ENCODE results near the gene SPATA1. TPM values are rescaled to one million over a fixed set of nuclear protein-coding genes. Genes with fewer than 3 reads are reported as not detected.
A peak's percentile ranks its signal among the peaks of the same experiment; 100 is the strongest.

SPATA1 gene
- total RNA-seq, 4 donors from 2014 or later, result 0.14 to 1.6 TPM; not detected in 2

GRCh38 chr1:84603941-84604830 is 98.0 kb downstream of the SPATA1 start:
- Histone ChIP-seq H3K36me3 (no peaks in the 10 kb centered on the region), H3K4me1 (peaks cover 0 to 10% (median 2%) of the 10 kb centered on the region in 4 donors), H3K9me3 (peaks cover 6 to 14% of the 10 kb centered on the region in 2 donors), H3K27ac (peak overlapping the region; percentile 55 to 79 (median 70)), H3K4me3 (peak overlapping the region in 2 of 4 donors; percentile 2 to 26), H3K27me3 (no peaks in the 10 kb centered on the region)
- WGBS, 2 donors (ENCODE audit: low coverage in 1 of 2), result 36 to 65% methylated on average over 2 to 15 of the region's 15 CpGs
- DNase-seq, result no peak
- intact Hi-C loops (cut with DNase I; ENCODE audit: low total_unique reads), result loop anchor here (2.0 to 10.0 kb wide), 2 partner anchors 99 to 161 kb away; partner anchors contain the start of genes GNG5 and SPATA1
- in situ Hi-C loops (cut with MboI; ENCODE audit: low pct_ligation_motif_present in 1 of 4, low pct_unique_long_range_greater_than_20kb in 1 of 4, low sequenced_read_pairs in 3 of 4), result loop anchor here in 3 of 4 donors (25.0 kb wide), 2 partner anchors 167 to 467 kb away; partner anchors contain the start of gene PRKACB (in 2 of the 3)
- TF ChIP-seq CTCF (IDR thresholded peaks at IDR 0.05), result peak; percentile 21 to 55 (median 45)
- no peak for TF ChIP-seq POLR2A (IDR thresholded peaks at IDR 0.05)
- peak in 1 of 3 donors; percentile 16 for TF ChIP-seq POLR2AphosphoS5 (IDR thresholded peaks at IDR 0.05)
- no peak for TF ChIP-seq EP300 (IDR thresholded peaks at IDR 0.05; ENCODE audit: low read depth)

GRCh38 chr1:84605157-84605556 is 99.0 kb downstream of the SPATA1 start:
- no peak overlapping the region for H3K4me3 ChIP-seq
- in situ Hi-C loops (cut with MboI; ENCODE audit: low pct_ligation_motif_present in 1 of 4, low pct_unique_long_range_greater_than_20kb in 1 of 4, low sequenced_read_pairs in 3 of 4), result loop anchor here in 3 of 4 donors (25.0 kb wide), 2 partner anchors 168 to 468 kb away; partner anchors contain the start of gene PRKACB (in 2 of the 3)
- no peaks in the 10 kb centered on the region for H3K36me3 ChIP-seq
- no peak for DNase-seq
- WGBS, 2 donors (ENCODE audit: low coverage in 1 of 2), result 92 to 100% methylated on average over 1 of the region's 1 CpG
- no peak for TF ChIP-seq CTCF (IDR thresholded peaks at IDR 0.05)
- no peaks in the 10 kb centered on the region for H3K27me3 ChIP-seq
- peaks cover 0 to 6% (median 2%) of the 10 kb centered on the region in 4 donors for H3K4me1 ChIP-seq
- intact Hi-C loops (cut with DNase I; ENCODE audit: low total_unique reads), result loop anchor here (2.0 to 10.0 kb wide), 2 partner anchors 100 to 162 kb away; partner anchors contain the start of genes GNG5 and SPATA1
- H3K27ac ChIP-seq, result peak overlapping the region in 2 of 4 donors; percentile 78 to 79
- peaks cover 6 to 14% of the 10 kb centered on the region in 2 donors for H3K9me3 ChIP-seq

GRCh38 chr1:84606977-84607376 is 100.8 kb downstream of the SPATA1 start:
- intact Hi-C loops (cut with DNase I; ENCODE audit: low total_unique reads) (loop anchor here (10.0 kb wide), 1 partner anchor 102 kb away; the partner anchor contains the start of genes GNG5 and SPATA1), in situ Hi-C loops (cut with MboI; ENCODE audit: low pct_ligation_motif_present in 1 of 4, low pct_unique_long_range_greater_than_20kb in 1 of 4, low sequenced_read_pairs in 3 of 4) (loop anchor here in 3 of 4 donors (25.0 kb wide), 2 partner anchors 170 to 470 kb away; partner anchors contain the start of gene PRKACB (in 2 of the 3))
- Histone ChIP-seq H3K9me3 (peaks cover 6 to 14% of the 10 kb centered on the region in 2 donors), H3K4me1 (peaks cover 0 to 6% (median 2%) of the 10 kb centered on the region in 4 donors), H3K27ac (no peak overlapping the region), H3K36me3 (no peaks in the 10 kb centered on the region), H3K4me3 (no peak overlapping the region), H3K27me3 (no peaks in the 10 kb centered on the region)
- DNase-seq, result no peak
- 48 to 63% methylated on average over 3 to 5 of the region's 5 CpGs for WGBS, 2 donors (ENCODE audit: low coverage in 1 of 2)
- TF ChIP-seq EP300 (IDR thresholded peaks at IDR 0.05; ENCODE audit: low read depth) (no peak), CTCF (IDR thresholded peaks at IDR 0.05) (no peak), POLR2AphosphoS5 (IDR thresholded peaks at IDR 0.05) (no peak), POLR2A (IDR thresholded peaks at IDR 0.05) (no peak)

GRCh38 chr1:84611091-84611490 is 104.9 kb downstream of the SPATA1 start:
- WGBS, 2 donors (ENCODE audit: low coverage in 1 of 2), result 69% methylated on average over 1 of the region's 1 CpG; no CpG with 5 or more reads in 1 of the 2 donors
- in situ Hi-C loops (cut with MboI; ENCODE audit: low pct_ligation_motif_present in 1 of 4, low pct_unique_long_range_greater_than_20kb in 1 of 4, low sequenced_read_pairs in 3 of 4), result loop anchor here (10.0 to 25.0 kb wide), 4 partner anchors 166 to 476 kb away; partner anchors contain the start of gene PRKACB (in 2 of the 4)
- Histone ChIP-seq H3K4me1 (no peaks in the 10 kb centered on the region), H3K4me3 (no peak overlapping the region), H3K27ac (no peak overlapping the region), H3K27me3 (no peaks in the 10 kb centered on the region), H3K9me3 (peaks cover 0 to 4% of the 10 kb centered on the region in 2 donors), H3K36me3 (no peaks in the 10 kb centered on the region)
- TF ChIP-seq POLR2AphosphoS5 (IDR thresholded peaks at IDR 0.05) (no peak), CTCF (IDR thresholded peaks at IDR 0.05) (no peak), POLR2A (IDR thresholded peaks at IDR 0.05) (no peak), EP300 (IDR thresholded peaks at IDR 0.05; ENCODE audit: low read depth) (no peak)
- intact Hi-C loops (cut with DNase I; ENCODE audit: low total_unique reads), result no loop called here
- DNase-seq, result no peak
